Endothelial cell of umbilical vein (primary cell): ENCODE data around the gene ARHGEF40. TPM values are rescaled to one million over a fixed set of nuclear protein-coding genes. Genes with fewer than 3 reads are reported as not detected.

Source experiments
- BruUV-seq: library from RNA; stranded (reverse); fragments of 400-500 nt; replicated peaks from 2 replicates; lab custom pipeline; 2021; lab: Mats Ljungman, UMichigan
- CTCF ChIA-PET: fragments of 300-600, 350-600 bp; sonication (Branson Sonifier 250); formaldehyde crosslinking; loops from one replicate; lab custom pipeline; 2021; ENCODE audit warnings: antibody characterized with exemption, inconsistent platforms; lab: Charles Lee
- POLR2A ChIA-PET: fragments of 300-600, 350-600 bp; sonication (Branson Sonifier 250); formaldehyde crosslinking; loops from one replicate; lab custom pipeline; 2021; ENCODE audit warnings: antibody characterized with exemption, inconsistent platforms; lab: Charles Lee
- DNase-seq: peaks from one replicate; pipeline ENCODE4 v3.0.0-alpha.2; 2011; ENCODE audit warnings: low read depth, low spot score
- FAIRE-seq: peaks from 2 replicates; lab custom pipeline; 2011; peaks lifted over from hg19 to GRCh38; lab: Jason Lieb, UNC
- H2AFZ ChIP-seq: 2 replicates; pipeline ENCODE4 v1.6.0; 2012; ENCODE audit warnings: low read depth, low read length, control low read depth, inconsistent platforms
- H3K27ac ChIP-seq: 2 replicates; pipeline ENCODE4 v1.5.1; 2011; ENCODE audit warnings: low read depth, mild to moderate bottlenecking, control low read depth, low read length, moderate library complexity; ENCODE audit not compliant: insufficient read depth
- H3K27me3 ChIP-seq, 2 experiments: 2 replicates each; pipeline versions ENCODE4 v1.6.0 to v1.6.1; 2011; ENCODE audit warnings: low read length in 2 of 2, mixed read lengths in 1 of 2; ENCODE audit not compliant: control insufficient read depth in 2 of 2, insufficient read depth in 2 of 2
- H3K36me3 ChIP-seq, 2 experiments: 2 replicates in 1 of 2; 3 replicates in 1 of 2; pipeline ENCODE4 v1.5.1; 2011; ENCODE audit warnings: low read length in 2 of 2, mild to moderate bottlenecking in 1 of 2, moderate library complexity in 1 of 2; ENCODE audit not compliant: control insufficient read depth in 2 of 2, insufficient read depth in 2 of 2; ENCODE audit errors: extremely low read depth in 1 of 2
- H3K4me1 ChIP-seq: 3 replicates; pipeline ENCODE4 v1.5.1; 2011; ENCODE audit warnings: mild to moderate bottlenecking, low read length; ENCODE audit not compliant: control insufficient read depth, insufficient read depth; ENCODE audit errors: extremely low read depth
- H3K4me2 ChIP-seq: 2 replicates; pipeline ENCODE4 v1.6.1; 2011; ENCODE audit warnings: low read length, control low read depth, mixed read lengths; ENCODE audit not compliant: insufficient read depth
- H3K4me3 ChIP-seq, 3 experiments: fragments of 200-600 bp in 1 of 3; sonication (generic), shearing (Covaris generic) in 1 of 3; replicated peaks in 1 of 3; 2 replicates each; pipeline ENCODE4 v1.5.1; 2011 to 2016; ENCODE audit warnings: control low read depth in 3 of 3, low read length in 3 of 3, mild to moderate bottlenecking in 2 of 3, inconsistent platforms in 1 of 3, low read depth in 1 of 3, moderate library complexity in 1 of 3; ENCODE audit not compliant: insufficient read depth in 1 of 3
- H3K79me2 ChIP-seq: 2 replicates; pipeline ENCODE4 v1.6.0; 2012; ENCODE audit warnings: low read length, inconsistent platforms; ENCODE audit not compliant: control insufficient read depth, insufficient read depth
- H3K9ac ChIP-seq: replicated peaks from 2 replicates; pipeline ENCODE3; 2011; ENCODE audit warnings: low read length, control low read depth; ENCODE audit not compliant: insufficient read depth; ENCODE audit errors: extremely low read depth
- H3K9me1 ChIP-seq: replicated peaks from 3 replicates; pipeline ENCODE4 v1.6.0; 2011; ENCODE audit warnings: mild to moderate bottlenecking, low read length; ENCODE audit not compliant: control insufficient read depth, insufficient read depth; ENCODE audit errors: extremely low read depth
- H3K9me3 ChIP-seq: replicated peaks from 2 replicates; pipeline ENCODE4 v1.5.1; 2012; ENCODE audit warnings: low read length, inconsistent platforms; ENCODE audit not compliant: control insufficient read depth, insufficient read depth
- H4K20me1 ChIP-seq: replicated peaks from 2 replicates; pipeline ENCODE3; 2011; ENCODE audit warnings: mild to moderate bottlenecking, low read length; ENCODE audit not compliant: control insufficient read depth, insufficient read depth; ENCODE audit errors: extremely low read depth
- CTCF ChIP-seq, 2 donors: IDR thresholded peaks; 1 replicate in 1 of 2; 2 replicates in 1 of 2; pipeline ENCODE4 v1.5.1; 2011; ENCODE audit warnings: low read length in 2 of 2, mild to moderate bottlenecking in 2 of 2, moderate library complexity in 2 of 2, control low read depth in 1 of 2, inconsistent platforms in 1 of 2, low read depth in 1 of 2; ENCODE audit not compliant: insufficient read depth in 1 of 2; ENCODE audit errors: extremely low read depth in 1 of 2
- EZH2 ChIP-seq: IDR thresholded peaks from 2 replicates; pipeline ENCODE4 v1.6.1; 2012; ENCODE audit warnings: borderline replicate concordance, low read depth, mild to moderate bottlenecking, moderate library complexity, low read length, inconsistent platforms; ENCODE audit not compliant: severe bottlenecking
- FOS ChIP-seq: IDR thresholded peaks from 2 replicates; pipeline ENCODE4 v1.6.1; 2011; ENCODE audit warnings: mild to moderate bottlenecking, low read length, moderate library complexity, borderline replicate concordance; ENCODE audit not compliant: insufficient read depth
- GATA2 ChIP-seq: IDR thresholded peaks from 2 replicates; pipeline ENCODE4 v1.7.0; 2011; ENCODE audit warnings: low read depth, mild to moderate bottlenecking, moderate library complexity, mixed read lengths, low read length; ENCODE audit not compliant: insufficient read length, insufficient read depth
- JUN ChIP-seq: IDR thresholded peaks from 2 replicates; pipeline ENCODE4 v1.6.1; 2011; ENCODE audit warnings: borderline replicate concordance, low read depth; ENCODE audit not compliant: insufficient read length, insufficient read depth
- MYC ChIP-seq: IDR thresholded peaks from one replicate; pipeline ENCODE4 v1.6.1; 2011; ENCODE audit warnings: mild to moderate bottlenecking, low read depth, low read length
- POLR2A ChIP-seq: IDR thresholded peaks from 2 replicates; pipeline ENCODE4 v1.6.1; 2012; ENCODE audit warnings: low read depth, mild to moderate bottlenecking, control low read depth, low read length
- POLR2AphosphoS5 ChIP-seq: IDR thresholded peaks from 2 replicates; pipeline ENCODE4 v1.6.1; 2012; ENCODE audit warnings: low read depth, mild to moderate bottlenecking, control low read depth, low read length, moderate library complexity; ENCODE audit not compliant: insufficient read depth
- dilution Hi-C: fragments of 300-500 bp; cut with MboI; formaldehyde crosslinking; loops from one replicate; pipeline ENCODE4 v1.15.0; 2019; ENCODE audit warnings: low sequenced_read_pairs; ENCODE audit not compliant: extremely low pct_ligation_motif_present
- intact Hi-C: fragments of 100-400 bp; cut with micrococcal nuclease; formaldehyde crosslinking; loops from one replicate; pipeline ENCODE4 v1.10.0; 2022
- polyA plus RNA-seq, 4 experiments: library from polyadenylated mRNA; depleted of rRNA in 3 of 4; stranded (reverse) in 3 of 4; unstranded in 1 of 4; fragments of >200 nt; gene quantifications; 2 replicates each; pipeline versions ENCODE4 v1.2.1 to v1.2.3, GENCODE V29; 2011 to 2012; ENCODE audit warnings: missing spikeins in 1 of 4
- total RNA-seq: library from RNA; stranded (reverse); gene quantifications from 2 replicates; pipeline ENCODE4 v1.2.3, GENCODE V29; 2021
- TF ChIP-seq, protein P1 (sequence below): IDR thresholded peaks from 2 replicates; pipeline ENCODE4 v1.6.1; 2011; ENCODE audit not compliant: insufficient read depth, insufficient read length

Gene ARHGEF40
- total and polyA plus RNA-seq, 2 donors (not counting 3 experiments of a cell fraction or from before 2014, with no cell fraction given) = 2.6 to 19.9 TPM

DNA sequence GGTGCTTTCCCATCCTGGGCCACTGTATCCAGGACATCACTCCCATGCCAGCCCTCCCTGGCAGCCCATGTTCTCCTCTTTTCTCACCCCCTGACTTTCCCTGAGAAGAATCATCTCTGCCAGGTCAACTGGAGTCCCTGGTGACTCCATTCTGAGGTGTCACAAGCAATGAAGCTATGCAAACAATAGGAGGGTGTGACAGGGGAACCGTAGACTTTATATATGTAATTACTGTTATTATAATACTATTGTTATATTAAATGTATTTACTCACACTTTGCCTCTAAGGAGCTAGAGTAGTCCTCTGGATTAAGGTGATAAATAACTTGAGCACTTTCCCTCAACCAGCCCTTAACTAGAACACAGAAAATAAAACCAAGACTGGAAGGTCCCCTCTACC lies 19.2 kb downstream of the ARHGEF40 start:
- DNase-seq (no peak), FAIRE-seq (no peak)
- POLR2A ChIA-PET = no interaction called here
- BruUV-seq = no TSS peak
- H3K79me2 ChIP-seq = no peaks in the 10 kb centered on the region
- H2AFZ ChIP-seq = no peak overlapping the region
- H4K20me1 ChIP-seq = no peaks in the 10 kb centered on the region
- H3K9me3 ChIP-seq = no peaks in the 10 kb centered on the region
- CTCF ChIA-PET = interaction anchor here (0.9 to 5.8 kb wide), 8 partner anchors 10 to 75 kb away, joined by 3 to 60 read pairs (median 12); partner anchors contain the start of gene ARHGEF40
- no peak overlapping the region for H3K4me2 ChIP-seq
- H3K9ac ChIP-seq = no peak overlapping the region
- dilution Hi-C loops (no loop called here), intact Hi-C loops (no loop called here)
- H3K36me3 ChIP-seq = peaks cover 0 to 3% of the 10 kb centered on the region in 2 experiments
- no peak for TF ChIP-seq POLR2AphosphoS5
- H3K27me3 ChIP-seq = no peaks in the 10 kb centered on the region
- no peaks in the 10 kb centered on the region for H3K4me1 ChIP-seq
- H3K27ac ChIP-seq = no peak overlapping the region
- H3K4me3 ChIP-seq = no peak overlapping the region
- no peaks in the 10 kb centered on the region for H3K9me1 ChIP-seq

DNA sequence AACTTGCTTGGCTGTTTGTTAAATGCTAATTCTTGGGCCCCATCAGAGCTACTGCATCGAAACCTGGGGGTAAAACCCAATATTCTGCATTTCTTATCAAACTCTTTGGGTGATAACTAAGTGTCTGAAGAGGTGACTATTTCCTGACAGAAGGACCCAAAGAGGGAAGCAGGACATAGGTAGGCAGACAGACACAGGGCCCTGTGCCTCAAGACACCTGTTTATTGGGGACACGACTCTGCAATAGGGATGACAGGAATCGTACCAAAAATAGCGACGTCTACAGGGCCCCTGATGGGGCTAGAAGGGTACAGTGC lies 19.7 kb downstream of the ARHGEF40 start:
- Histone ChIP-seq H3K27me3 (no peaks in the 10 kb centered on the region), H3K27ac (no peak overlapping the region), H2AFZ (no peak overlapping the region), H4K20me1 (no peaks in the 10 kb centered on the region), H3K9ac (no peak overlapping the region), H3K9me1 (no peaks in the 10 kb centered on the region), H3K9me3 (no peaks in the 10 kb centered on the region), H3K4me2 (no peak overlapping the region), H3K4me3 (no peak overlapping the region), H3K79me2 (no peaks in the 10 kb centered on the region), H3K36me3 (peaks cover 0 to 3% of the 10 kb centered on the region in 2 experiments), H3K4me1 (no peaks in the 10 kb centered on the region)
- no peak for FAIRE-seq
- dilution Hi-C loops = no loop called here
- no peak for DNase-seq
- intact Hi-C loops = no loop called here
- TF ChIP-seq JUN (no peak), POLR2AphosphoS5 (no peak), FOS (no peak), MYC (no peak), EZH2 (no peak), POLR2A (no peak), CTCF (IDR thresholded peaks at IDR 0.05; ENCODE audit: extremely low read depth in 1 of 2, insufficient read depth in 1 of 2, low read depth in 1 of 2, low read length in 2 of 2) (no peak), GATA2 (no peak)
- TF ChIP-seq, protein P1, sequence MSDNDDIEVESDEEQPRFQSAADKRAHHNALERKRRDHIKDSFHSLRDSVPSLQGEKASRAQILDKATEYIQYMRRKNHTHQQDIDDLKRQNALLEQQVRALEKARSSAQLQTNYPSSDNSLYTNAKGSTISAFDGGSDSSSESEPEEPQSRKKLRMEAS = no peak
- no TSS peak for BruUV-seq
- POLR2A ChIA-PET = no interaction called here
- CTCF ChIA-PET = interaction anchor here (0.9 to 5.8 kb wide), 7 partner anchors 11 to 75 kb away, joined by 3 to 60 read pairs (median 17); partner anchors contain the start of gene ARHGEF40
